ENCODE results near the gene SPATA31E1.
"Not testable (repeated sequence)": the region's sequence is repeated elsewhere in the genome, so short reads cannot be mapped to it uniquely, and the experiment has no call there.

SPATA31E1 gene

GRCh38 chr9:87886210-87886932 lies 3.7 kb downstream of the SPATA31E1 start:
- DNase-seq, result no peak

- no peak for DNase-seq
These were observed 4.3 kb downstream of the SPATA31E1 start for GRCh38 chr9:87886933-87887505.

- DNase-seq, result no peak
These were observed 5.2 kb downstream of the SPATA31E1 start for GRCh38 chr9:87887661-87888480.

- DNase-seq, result no peak
These were observed 5.8 kb downstream of the SPATA31E1 start for GRCh38 chr9:87888501-87888900.

- DNase-seq, result no peak
These were observed 6.6 kb downstream of the SPATA31E1 start for GRCh38 chr9:87889065-87889881.

GRCh38 chr9:87889882-87890252 lies 7.2 kb downstream of the SPATA31E1 start:
- DNase-seq, result no peak

- DNase-seq, result no peak
These were observed 8.2 kb downstream of the SPATA31E1 start for GRCh38 chr9:87890837-87891236.

- no peak for DNase-seq
These were observed 9.1 kb downstream of the SPATA31E1 start for GRCh38 chr9:87891754-87892153.

- DNase-seq, result no peak
These were observed 10.3 kb downstream of the SPATA31E1 start for GRCh38 chr9:87892956-87893355.

- DNase-seq, result no peak
These were observed 12.4 kb downstream of the SPATA31E1 start for GRCh38 chr9:87894998-87895625.

GRCh38 chr9:87896891-87897290 lies 14.2 kb downstream of the SPATA31E1 start:
- no peak for DNase-seq

- no peak for DNase-seq
These were observed 15.5 kb downstream of the SPATA31E1 start for GRCh38 chr9:87898151-87898550.

- DNase-seq, result not testable (repeated sequence)
These were observed 19.7 kb downstream of the SPATA31E1 start for GRCh38 chr9:87902371-87902770.

GRCh38 chr9:87909310-87910041 lies 26.8 kb downstream of the SPATA31E1 start:
- no peak for DNase-seq

- no peak for DNase-seq
These were observed 28.1 kb downstream of the SPATA31E1 start for GRCh38 chr9:87910821-87911220.

GRCh38 chr9:87917662-87918061 lies 35.0 kb downstream of the SPATA31E1 start, which contains the start of gene SPATA31C1:
TSS of gene SPATA31C1 (plus strand) at chr9:87917962.
- DNase-seq, result not testable (repeated sequence)

- not testable (repeated sequence) for DNase-seq
These were observed 36.3 kb downstream of the SPATA31E1 start for GRCh38 chr9:87919013-87919412.

GRCh38 chr9:87921561-87921960 lies 38.9 kb downstream of the SPATA31E1 start:
- DNase-seq, result not testable (repeated sequence)

GRCh38 chr9:87923012-87923411 lies 40.3 kb downstream of the SPATA31E1 start:
- not testable (repeated sequence) for DNase-seq

- DNase-seq, result not testable (repeated sequence)
These were observed 42.2 kb downstream of the SPATA31E1 start for GRCh38 chr9:87924851-87925250.

- not testable (repeated sequence) for DNase-seq
These were observed 46.5 kb downstream of the SPATA31E1 start for GRCh38 chr9:87929152-87929551.
